Measurements from ENCODE around the gene ARTN. TPM values are rescaled to one million over a fixed set of nuclear protein-coding genes. Genes with fewer than 3 reads are reported as not detected.

ARTN gene
- total and polyA plus RNA-seq, 9 of the 15 experiments (the other 6 are each of a cell fraction or from before 2014, with no cell fraction given) = 0.06 to 0.38 TPM; not detected in 7

DNA sequence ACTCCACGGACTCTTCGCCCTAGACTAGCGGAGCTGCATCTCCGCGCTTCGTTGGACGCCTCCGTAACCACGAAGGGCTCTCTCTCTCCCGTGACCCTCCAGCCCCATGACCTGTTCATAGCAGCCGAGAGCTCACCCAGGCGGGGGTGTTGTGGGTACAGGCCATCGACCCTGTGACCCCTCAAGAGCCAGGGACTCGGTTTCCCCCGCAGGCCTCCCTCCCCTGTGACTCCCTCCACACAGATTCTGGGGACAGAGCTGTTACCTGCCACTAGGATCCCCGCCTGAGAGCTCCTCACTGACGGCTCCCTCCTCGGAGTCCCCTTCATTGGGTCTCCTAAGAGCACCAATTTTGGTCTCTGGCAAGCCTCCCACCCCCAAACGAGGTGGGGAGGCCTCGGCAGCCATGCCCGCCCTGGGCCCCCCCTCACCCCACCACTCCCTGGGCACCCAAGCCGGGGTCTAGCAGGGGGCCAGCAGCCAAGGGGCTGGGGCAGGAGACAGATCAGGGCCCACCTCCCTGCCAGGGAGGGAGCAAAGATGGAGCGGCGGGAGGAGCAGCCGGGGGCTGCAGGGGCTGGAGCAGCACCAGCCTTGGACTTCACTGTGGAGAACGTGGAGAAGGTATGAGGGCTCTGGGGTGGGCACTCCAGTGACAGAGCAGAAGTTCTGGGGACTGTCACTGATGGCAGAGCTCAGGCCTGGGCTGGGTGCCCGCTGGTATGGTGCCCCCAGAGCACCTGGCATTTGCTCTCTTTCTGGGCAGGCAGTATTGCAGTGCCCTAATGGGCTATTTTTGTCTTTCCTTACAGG lies 13.7 kb downstream of the ARTN start (continued):
- TF ChIP-seq, protein P1, sequence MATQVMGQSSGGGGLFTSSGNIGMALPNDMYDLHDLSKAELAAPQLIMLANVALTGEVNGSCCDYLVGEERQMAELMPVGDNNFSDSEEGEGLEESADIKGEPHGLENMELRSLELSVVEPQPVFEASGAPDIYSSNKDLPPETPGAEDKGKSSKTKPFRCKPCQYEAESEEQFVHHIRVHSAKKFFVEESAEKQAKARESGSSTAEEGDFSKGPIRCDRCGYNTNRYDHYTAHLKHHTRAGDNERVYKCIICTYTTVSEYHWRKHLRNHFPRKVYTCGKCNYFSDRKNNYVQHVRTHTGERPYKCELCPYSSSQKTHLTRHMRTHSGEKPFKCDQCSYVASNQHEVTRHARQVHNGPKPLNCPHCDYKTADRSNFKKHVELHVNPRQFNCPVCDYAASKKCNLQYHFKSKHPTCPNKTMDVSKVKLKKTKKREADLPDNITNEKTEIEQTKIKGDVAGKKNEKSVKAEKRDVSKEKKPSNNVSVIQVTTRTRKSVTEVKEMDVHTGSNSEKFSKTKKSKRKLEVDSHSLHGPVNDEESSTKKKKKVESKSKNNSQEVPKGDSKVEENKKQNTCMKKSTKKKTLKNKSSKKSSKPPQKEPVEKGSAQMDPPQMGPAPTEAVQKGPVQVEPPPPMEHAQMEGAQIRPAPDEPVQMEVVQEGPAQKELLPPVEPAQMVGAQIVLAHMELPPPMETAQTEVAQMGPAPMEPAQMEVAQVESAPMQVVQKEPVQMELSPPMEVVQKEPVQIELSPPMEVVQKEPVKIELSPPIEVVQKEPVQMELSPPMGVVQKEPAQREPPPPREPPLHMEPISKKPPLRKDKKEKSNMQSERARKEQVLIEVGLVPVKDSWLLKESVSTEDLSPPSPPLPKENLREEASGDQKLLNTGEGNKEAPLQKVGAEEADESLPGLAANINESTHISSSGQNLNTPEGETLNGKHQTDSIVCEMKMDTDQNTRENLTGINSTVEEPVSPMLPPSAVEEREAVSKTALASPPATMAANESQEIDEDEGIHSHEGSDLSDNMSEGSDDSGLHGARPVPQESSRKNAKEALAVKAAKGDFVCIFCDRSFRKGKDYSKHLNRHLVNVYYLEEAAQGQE (IDR thresholded peaks at IDR 0.05; ENCODE audit: borderline replicate concordance) = no peak
- TF ChIP-seq, protein P1 (CRISPR knock-in tag; IDR thresholded peaks at IDR 0.05; ENCODE audit: low read depth) = no peak
- TF ChIP-seq CHD1 (IDR thresholded peaks at IDR 0.05; ENCODE audit: low read length) (peak; percentile 30), BCL6 (CRISPR knock-in tag; IDR thresholded peaks at IDR 0.05) (no peak), SMARCE1 (IDR thresholded peaks at IDR 0.05) (peak; percentile 22; the same call in 1 of the 2 replicates), MTA2 (IDR thresholded peaks at IDR 0.05; ENCODE audit: low read depth) (no peak)
- TF ChIP-seq, protein P2, sequence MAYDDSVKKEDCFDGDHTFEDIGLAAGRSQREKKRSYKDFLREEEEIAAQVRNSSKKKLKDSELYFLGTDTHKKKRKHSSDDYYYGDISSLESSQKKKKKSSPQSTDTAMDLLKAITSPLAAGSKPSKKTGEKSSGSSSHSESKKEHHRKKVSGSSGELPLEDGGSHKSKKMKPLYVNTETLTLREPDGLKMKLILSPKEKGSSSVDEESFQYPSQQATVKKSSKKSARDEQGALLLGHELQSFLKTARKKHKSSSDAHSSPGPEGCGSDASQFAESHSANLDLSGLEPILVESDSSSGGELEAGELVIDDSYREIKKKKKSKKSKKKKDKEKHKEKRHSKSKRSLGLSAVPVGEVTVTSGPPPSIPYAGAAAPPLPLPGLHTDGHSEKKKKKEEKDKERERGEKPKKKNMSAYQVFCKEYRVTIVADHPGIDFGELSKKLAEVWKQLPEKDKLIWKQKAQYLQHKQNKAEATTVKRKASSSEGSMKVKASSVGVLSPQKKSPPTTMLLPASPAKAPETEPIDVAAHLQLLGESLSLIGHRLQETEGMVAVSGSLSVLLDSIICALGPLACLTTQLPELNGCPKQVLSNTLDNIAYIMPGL (CRISPR knock-in tag; IDR thresholded peaks at IDR 0.05) = no peak
- TF ChIP-seq, protein P3, sequence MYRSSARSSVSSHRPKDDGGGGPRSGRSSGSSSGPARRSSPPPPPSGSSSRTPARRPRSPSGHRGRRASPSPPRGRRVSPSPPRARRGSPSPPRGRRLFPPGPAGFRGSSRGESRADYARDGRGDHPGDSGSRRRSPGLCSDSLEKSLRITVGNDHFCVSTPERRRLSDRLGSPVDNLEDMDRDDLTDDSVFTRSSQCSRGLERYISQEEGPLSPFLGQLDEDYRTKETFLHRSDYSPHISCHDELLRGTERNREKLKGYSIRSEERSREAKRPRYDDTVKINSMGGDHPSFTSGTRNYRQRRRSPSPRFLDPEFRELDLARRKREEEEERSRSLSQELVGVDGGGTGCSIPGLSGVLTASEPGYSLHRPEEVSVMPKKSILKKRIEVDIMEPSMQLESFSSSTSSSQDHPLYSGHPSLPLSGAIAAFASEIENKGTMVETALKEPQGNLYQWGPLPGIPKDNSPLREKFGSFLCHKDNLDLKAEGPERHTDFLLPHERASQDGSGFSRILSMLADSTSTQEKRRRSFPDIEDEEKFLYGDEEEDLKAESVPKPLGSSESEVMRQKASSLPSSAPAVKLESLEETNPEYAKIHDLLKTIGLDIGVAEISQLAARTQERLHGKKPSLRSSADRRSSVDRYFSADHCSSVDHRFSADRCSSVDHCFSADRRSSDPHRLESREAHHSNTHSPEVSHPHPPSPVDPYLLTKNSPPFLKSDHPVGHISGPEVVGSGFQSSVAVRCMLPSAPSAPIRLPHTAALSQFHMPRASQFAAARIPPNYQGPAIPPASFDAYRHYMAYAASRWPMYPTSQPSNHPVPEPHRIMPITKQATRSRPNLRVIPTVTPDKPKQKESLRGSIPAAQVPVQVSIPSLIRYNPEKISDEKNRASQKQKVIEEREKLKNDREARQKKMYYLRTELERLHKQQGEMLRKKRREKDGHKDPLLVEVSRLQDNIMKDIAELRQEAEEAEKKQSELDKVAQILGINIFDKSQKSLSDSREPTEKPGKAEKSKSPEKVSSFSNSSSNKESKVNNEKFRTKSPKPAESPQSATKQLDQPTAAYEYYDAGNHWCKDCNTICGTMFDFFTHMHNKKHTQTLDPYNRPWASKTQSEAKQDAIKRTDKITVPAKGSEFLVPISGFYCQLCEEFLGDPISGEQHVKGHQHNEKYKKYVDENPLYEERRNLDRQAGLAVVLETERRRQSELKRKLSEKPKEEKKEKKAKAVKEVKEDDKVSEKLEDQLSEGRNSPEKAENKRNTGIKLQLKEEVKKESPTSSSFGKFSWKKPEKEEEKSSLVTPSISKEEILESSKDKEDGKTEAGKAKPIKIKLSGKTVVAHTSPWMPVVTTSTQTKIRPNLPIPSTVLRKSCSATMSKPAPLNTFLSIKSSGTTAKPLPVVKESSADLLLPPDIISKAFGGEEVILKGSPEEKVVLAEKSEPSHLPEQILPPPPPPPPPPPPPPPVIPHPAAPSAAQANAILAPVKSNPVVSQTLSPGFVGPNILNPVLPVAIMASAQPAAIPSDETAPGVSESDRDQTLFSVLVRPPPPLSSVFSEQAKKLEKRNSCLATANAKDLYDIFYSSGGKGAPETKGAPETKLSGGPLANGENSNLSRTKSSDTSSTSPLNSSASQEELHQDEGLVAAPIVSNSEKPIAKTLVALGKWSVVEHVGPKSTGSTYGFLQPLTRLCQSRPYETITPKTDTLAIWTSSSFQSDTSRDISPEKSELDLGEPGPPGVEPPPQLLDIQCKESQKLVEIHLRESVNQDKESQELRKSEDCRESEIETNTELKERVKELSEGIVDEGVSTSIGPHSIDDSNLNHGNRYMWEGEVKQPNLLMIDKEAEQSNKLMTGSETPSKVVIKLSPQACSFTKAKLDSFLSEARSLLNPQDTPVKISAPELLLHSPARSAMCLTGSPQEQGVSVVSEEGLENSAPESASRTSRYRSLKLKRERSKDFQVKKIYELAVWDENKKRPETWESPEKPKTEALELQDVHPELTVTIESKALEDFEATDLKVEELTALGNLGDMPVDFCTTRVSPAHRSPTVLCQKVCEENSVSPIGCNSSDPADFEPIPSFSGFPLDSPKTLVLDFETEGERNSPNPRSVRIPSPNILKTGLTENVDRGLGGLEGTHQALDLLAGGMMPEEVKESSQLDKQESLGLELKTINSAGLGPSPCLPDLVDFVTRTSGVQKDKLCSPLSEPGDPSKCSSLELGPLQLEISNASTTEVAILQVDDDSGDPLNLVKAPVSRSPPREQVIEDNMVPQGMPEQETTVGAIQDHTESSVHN (IDR thresholded peaks at IDR 0.05; ENCODE audit: borderline replicate concordance in 1 of 2, low read depth in 1 of 2) = no peak

Data from K562 (cell line).